HG03103 (cell line): ENCODE results near the gene MYO1H.

Experiments used
- ATAC-seq: cut with Tn5 transposase; IDR thresholded peaks from one replicate; pipeline ENCODE4 v1.9.1; 2021; ENCODE audit warnings: low read depth; ENCODE audit not compliant: unreplicated experiment

MYO1H gene

DNA sequence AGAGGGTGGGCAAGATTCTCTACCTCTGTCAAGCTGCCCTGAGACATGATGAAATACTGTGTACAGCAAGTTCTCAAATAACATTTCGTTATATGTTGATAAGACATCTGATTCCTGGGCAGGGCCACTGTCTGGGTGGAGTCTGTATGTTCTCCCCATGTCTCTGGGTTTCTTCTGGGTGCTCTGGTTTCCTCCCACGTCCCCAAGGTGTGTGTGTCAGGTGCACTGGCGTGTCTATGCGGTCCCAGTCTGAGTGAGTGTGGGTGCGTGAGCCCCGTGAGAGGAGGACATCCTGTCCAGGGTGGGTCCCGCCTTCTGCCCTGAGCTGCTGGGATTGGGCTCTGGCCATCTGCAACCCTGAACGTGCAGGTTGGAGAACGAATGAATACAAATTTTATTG, 99.8 kb downstream of the MYO1H start:
- no peak for ATAC-seq

DNA sequence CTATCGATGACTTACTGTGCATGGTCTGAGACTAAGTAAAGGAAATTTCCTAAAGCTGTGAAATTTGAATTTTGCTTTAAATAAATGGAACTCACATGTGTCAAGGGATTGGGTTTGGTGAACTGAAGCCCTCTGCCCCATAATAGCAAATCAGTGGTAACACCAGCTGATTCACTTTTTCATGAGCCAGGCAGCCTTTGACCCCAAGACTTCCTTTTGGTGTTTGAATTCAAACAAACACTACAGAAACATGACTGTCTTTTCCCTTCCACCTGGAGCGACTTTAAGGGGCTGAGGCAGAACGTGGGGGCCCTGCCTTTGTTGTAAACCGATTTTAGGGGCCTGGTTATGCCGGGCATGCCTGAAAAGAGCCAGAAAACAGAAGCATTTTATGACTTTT, 100.6 kb downstream of the MYO1H start:
- ATAC-seq: no peak

GRCh38 chr12:109448707-109449390, 101.1 kb downstream of the MYO1H start:
- no peak for ATAC-seq

- no peak for ATAC-seq
These were observed 102.3 kb downstream of the MYO1H start for GRCh38 chr12:109449845-109450532.

DNA sequence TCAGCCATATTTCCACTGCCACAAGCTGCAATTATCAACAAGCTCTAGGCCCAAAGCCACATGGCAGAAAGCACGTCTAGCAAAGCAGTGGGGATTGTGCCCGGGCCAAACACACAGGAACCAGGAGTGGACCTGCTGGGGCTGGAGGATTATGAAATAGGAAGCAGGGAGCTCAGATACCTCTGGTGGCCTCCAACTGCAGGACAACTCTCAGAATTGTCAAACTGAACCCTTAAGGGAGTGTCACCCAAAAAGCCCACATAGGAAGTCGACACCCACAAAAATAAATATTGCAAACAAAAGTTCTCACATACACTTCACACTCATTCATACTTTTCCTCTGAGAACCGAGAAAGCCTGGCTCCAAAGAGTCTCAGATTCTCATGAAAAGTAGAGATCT, 103.3 kb downstream of the MYO1H start:
- ATAC-seq: no peak

- no peak for ATAC-seq
These were observed 103.7 kb downstream of the MYO1H start for GRCh38 chr12:109451400-109451799.

GRCh38 chr12:109452489-109452888, 104.8 kb downstream of the MYO1H start:
- ATAC-seq: no peak

- ATAC-seq: no peak
These were observed 108.0 kb downstream of the MYO1H start for GRCh38 chr12:109455706-109456105.

GRCh38 chr12:109458086-109458485, 110.4 kb downstream of the MYO1H start:
- ATAC-seq: no peak

- no peak for ATAC-seq
These were observed 111.1 kb downstream of the MYO1H start for GRCh38 chr12:109458771-109459208.

DNA sequence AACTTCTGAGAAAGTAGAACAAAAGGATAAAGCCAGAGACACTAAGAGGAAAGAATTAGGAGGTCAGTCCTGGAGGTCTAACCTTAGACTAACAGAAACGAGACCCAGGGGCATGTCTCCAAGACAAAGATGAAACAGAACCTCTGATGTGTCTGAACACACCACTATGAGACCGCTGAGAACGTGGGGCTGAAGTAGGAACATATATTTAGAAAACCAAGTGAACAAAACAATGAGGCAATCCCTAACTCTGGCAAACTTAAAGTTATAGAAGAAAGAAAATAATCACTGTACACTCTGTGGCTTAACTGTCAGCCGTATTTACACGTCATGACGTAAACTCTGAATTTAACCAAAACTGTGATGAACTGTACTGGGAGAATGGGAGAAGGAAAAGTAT, 111.5 kb downstream of the MYO1H start:
- ATAC-seq: no peak

DNA sequence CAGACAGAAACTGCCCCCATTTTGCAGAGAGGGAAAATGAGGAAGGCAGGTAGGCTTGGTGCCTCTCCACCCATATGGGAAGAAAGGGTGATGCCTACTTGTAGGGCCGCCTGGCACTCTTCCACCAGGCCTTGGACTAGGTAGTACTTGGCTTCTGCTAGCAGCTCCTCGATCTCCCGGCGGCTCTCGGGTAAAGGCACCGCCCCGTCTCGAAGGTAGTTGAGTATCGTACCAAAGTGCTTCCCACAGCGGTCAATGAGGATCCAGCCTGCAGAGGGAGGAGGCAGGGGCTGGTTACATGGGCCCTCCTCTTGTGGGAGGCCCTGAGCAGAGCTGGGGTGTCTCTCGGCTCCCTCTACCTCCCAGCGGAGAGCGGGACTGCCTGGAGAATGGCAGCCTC, 112.8 kb downstream of the MYO1H start:
- no peak for ATAC-seq

GRCh38 chr12:109461049-109461845, 113.5 kb downstream of the MYO1H start:
- no peak for ATAC-seq

- ATAC-seq: no peak
These were observed 114.4 kb downstream of the MYO1H start for GRCh38 chr12:109461846-109462756.

DNA sequence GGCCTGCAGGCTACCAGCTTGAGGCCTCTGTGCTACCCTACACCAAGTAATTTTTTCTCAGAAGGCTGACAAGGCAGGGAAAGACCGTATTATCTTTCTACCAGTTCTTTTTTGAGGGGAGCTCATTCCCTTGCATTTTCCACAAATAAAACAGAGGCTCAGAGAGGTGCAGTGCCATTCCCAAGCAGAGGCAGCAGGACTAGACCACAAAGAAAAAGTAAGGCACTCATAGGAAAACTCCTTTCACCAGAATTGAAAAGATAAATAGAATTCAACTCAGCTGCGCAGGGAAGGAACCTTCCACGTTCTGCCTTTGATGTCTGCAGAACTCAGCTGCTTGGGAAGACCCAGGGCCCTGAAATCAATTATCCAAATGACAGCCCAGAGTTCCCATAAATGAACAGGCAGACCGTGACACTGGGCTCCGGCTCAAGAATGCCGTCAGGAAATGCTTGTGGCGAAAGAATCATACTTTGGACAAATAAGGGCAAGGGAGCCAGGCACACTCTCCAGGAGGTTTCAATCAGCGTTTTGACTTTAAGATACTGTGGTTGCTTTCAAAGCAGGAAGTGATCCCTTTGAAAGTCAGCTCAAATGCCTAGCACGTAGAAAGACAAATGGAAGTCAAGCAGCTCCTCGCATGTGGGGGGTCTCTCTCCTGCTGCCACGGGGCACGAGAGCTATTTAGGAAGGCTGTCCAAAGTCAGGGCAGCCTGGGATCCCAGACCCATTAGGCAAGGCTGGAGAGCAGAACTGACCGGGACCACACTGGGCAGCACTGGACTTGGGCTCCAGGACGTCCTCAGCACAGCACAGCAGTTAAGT, 115.4 kb downstream of the MYO1H start:
- ATAC-seq: no peak

DNA sequence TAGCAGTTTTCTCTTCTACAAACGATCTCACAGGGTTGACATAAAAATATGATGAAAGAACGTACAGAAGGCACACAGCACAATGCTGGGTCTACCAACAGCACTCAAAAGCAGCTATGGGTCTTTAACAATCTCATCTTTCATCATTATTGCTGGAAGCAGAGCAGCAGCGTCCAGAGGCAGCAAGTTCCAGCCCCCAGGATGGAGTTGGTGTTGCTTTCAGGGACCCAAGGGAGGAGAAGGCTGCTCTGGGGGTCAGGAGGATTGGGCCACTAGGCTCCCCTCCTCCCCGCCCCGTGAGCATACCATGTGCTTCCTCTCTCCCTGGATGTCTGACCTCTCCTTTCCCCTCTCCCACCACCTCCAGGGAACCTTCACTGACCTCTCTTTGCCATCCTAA, 116.1 kb downstream of the MYO1H start:
- no peak for ATAC-seq

GRCh38 chr12:109464642-109465351, 117.1 kb downstream of the MYO1H start:
- no peak for ATAC-seq

- ATAC-seq: no peak
These were observed 118.6 kb downstream of the MYO1H start for GRCh38 chr12:109466305-109466704.

DNA sequence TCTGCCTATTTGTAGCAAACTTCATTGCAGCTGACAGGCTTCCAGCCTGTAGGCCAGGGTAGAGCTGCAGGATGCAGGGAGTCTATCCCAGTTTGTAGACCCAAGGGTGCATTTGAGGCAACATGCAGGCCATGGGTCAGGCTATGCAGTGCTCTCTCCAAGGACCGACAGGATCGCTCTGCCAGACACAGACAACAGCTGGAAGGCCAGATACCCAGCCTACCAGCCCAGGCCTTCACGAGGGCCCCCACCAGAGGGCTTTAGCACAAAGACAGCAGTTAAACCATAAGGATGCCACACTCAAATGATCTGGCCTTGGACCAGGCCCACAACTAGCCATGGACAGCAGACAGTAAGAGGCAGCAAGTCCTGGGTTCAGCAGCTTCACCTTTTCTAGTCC, 119.1 kb downstream of the MYO1H start:
- ATAC-seq: no peak
